ENCODE measurements around the gene COQ8B. TPM values are rescaled to one million over a fixed set of nuclear protein-coding genes. Genes with fewer than 3 reads are reported as not detected.

The COQ8B gene
- total RNA-seq, 1 donor from 2014 or later: 26.0 TPM

GRCh38 chr19:40739871-40740703 is 23.4 kb upstream of the COQ8B start:
- Mint-ChIP-seq H3K4me1 (ENCODE audit: low read depth, unreplicated experiment) (peaks cover 3% of the 10 kb centered on the region), H3K9me3 (ENCODE audit: unreplicated experiment) (no peaks in the 10 kb centered on the region), H3K27me3 (ENCODE audit: low read depth, unreplicated experiment) (no peaks in the 10 kb centered on the region), H3K27ac (ENCODE audit: unreplicated experiment) (no peak overlapping the region), H3K4me3 (ENCODE audit: unreplicated experiment) (no peak overlapping the region), H3K36me3 (ENCODE audit: low read depth, unreplicated experiment) (peaks cover 30% of the 10 kb centered on the region)
- no peak overlapping the region for H2AFZ ChIP-seq (ENCODE audit: low read depth, low read length)
- no peak overlapping the region for H3K27ac ChIP-seq (ENCODE audit: low read depth, low read length)
- no peak for DNase-seq (ENCODE audit: low read depth)
- no peak overlapping the region for H3K4me3 ChIP-seq (ENCODE audit: insufficient read depth, low read depth, low read length)
- no peaks in the 10 kb centered on the region for H3K27me3 ChIP-seq (ENCODE audit: insufficient read depth, low read length)
- H3K79me2 ChIP-seq (ENCODE audit: insufficient read depth, low read length): no peaks in the 10 kb centered on the region
- no peak overlapping the region for H3K4me2 ChIP-seq (ENCODE audit: low read length)
- H3K36me3 ChIP-seq (ENCODE audit: insufficient read depth, low read length): peaks cover 13% of the 10 kb centered on the region
- no peak for FAIRE-seq
- TF ChIP-seq EZH2 (IDR thresholded peaks at IDR 0.05; ENCODE audit: insufficient read depth, low read length) (no peak), CTCF (IDR thresholded peaks at IDR 0.05; ENCODE audit: insufficient read depth, low read depth, low read length) (no peak)
- H4K20me1 ChIP-seq (ENCODE audit: insufficient read depth, low read length): no peaks in the 10 kb centered on the region
- H3K4me1 ChIP-seq (ENCODE audit: insufficient read depth, low read length): peaks cover 2% of the 10 kb centered on the region
- H3K9me3 ChIP-seq (ENCODE audit: insufficient read depth, low read depth, low read length): no peaks in the 10 kb centered on the region
- no peak overlapping the region for H3K9ac ChIP-seq (ENCODE audit: low read length)

- Histone ChIP-seq H3K27me3 (ENCODE audit: insufficient read depth, low read length) (no peaks in the 10 kb centered on the region), H3K9ac (ENCODE audit: low read length) (no peak overlapping the region), H3K27ac (ENCODE audit: low read depth, low read length) (no peak overlapping the region), H3K36me3 (ENCODE audit: insufficient read depth, low read length) (peaks cover 13% of the 10 kb centered on the region), H3K4me3 (ENCODE audit: insufficient read depth, low read depth, low read length) (no peak overlapping the region), H4K20me1 (ENCODE audit: insufficient read depth, low read length) (no peaks in the 10 kb centered on the region), H3K4me1 (ENCODE audit: insufficient read depth, low read length) (no peaks in the 10 kb centered on the region), H3K4me2 (ENCODE audit: low read length) (no peak overlapping the region), H3K9me3 (ENCODE audit: insufficient read depth, low read depth, low read length) (no peaks in the 10 kb centered on the region), H2AFZ (ENCODE audit: low read depth, low read length) (no peak overlapping the region), H3K79me2 (ENCODE audit: insufficient read depth, low read length) (no peaks in the 10 kb centered on the region)
- Mint-ChIP-seq H3K36me3 (ENCODE audit: low read depth, unreplicated experiment) (peaks cover 32% of the 10 kb centered on the region), H3K4me3 (ENCODE audit: unreplicated experiment) (no peak overlapping the region), H3K27me3 (ENCODE audit: low read depth, unreplicated experiment) (no peaks in the 10 kb centered on the region), H3K9me3 (ENCODE audit: unreplicated experiment) (no peaks in the 10 kb centered on the region), H3K4me1 (ENCODE audit: low read depth, unreplicated experiment) (no peaks in the 10 kb centered on the region), H3K27ac (ENCODE audit: unreplicated experiment) (no peak overlapping the region)
- FAIRE-seq (no peak), DNase-seq (ENCODE audit: low read depth) (no peak)
- no peak for TF ChIP-seq CTCF (IDR thresholded peaks at IDR 0.05; ENCODE audit: insufficient read depth, low read depth, low read length)
- no peak for TF ChIP-seq EZH2 (IDR thresholded peaks at IDR 0.05; ENCODE audit: insufficient read depth, low read length)
These were observed 22.5 kb upstream of the COQ8B start for GRCh38 chr19:40739030-40739839.

Measured in astrocyte (in vitro differentiated cells and primary cell).